SH-SY5Y (cell line): Measurements from ENCODE around the gene MOV10.

Source experiments
- GATA2 ChIP-seq: IDR thresholded peaks from 2 replicates; pipeline ENCODE4 v1.6.1; 2011; ENCODE audit warnings: mild to moderate bottlenecking, low read depth, low read length
- GATA3 ChIP-seq: IDR thresholded peaks from 2 replicates; pipeline ENCODE4 v1.6.1; 2011; ENCODE audit warnings: low read depth, mild to moderate bottlenecking, low read length, moderate library complexity

Gene MOV10

DNA sequence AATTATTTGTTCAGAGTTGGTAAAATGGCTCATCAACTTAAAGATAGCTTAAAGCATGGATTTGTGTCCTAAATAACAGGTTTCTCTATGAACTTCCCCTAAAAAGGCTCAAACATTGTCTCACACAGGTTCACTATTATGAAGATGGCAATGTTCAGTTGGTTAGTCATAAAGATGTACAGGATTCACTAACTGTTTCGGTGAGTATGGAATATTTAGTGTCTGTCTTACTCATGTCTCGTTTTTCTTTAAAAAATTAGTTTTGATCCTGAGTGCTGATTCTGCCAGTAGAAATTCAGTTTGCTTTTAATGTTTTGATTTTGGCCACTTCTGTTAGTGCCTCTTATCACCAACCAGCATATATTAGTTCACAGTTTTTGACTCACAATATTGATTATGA, 7.5 kb upstream of the MOV10 start:
- TF ChIP-seq GATA2 (no peak), GATA3 (no peak)

DNA sequence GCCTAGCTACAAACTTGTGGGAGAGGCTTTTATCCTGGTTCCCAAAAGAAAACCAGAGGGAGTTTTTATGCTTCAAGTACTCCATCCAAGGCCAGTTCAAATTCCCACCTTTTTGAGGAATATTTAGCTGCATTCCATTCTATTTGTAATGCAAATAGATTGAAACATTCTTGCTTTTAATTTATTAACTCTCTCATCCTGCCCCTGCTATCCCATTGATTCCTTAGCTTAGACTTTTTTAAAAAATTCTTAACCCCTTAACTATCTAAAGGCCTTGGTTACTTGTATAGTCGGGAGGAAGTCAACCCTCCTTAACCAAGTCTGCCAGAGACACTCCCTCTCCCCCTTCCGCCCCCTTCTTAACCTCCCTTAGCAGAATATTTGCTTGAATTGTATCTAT, 2.5 kb upstream of the MOV10 start:
- TF ChIP-seq GATA3 (no peak), GATA2 (no peak)

DNA sequence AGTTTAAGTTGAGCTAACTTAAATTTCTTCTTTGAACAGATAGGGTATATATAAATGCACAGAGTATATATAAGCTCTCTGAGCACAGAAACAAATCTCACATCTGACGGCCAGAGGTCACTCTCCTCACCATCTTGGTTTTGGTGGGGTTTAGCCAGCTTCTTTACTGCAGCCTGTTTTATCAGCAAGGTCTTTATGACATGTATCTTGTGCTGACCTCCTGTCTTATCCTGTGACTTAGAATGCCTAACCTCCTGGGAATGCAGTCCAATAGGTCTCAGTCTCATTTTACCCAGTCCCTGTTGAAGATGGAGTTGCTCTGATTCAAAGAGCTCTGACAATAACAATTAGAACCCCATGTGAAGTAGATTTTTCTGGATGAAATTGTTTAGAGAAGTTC, 1.6 kb upstream of the MOV10 start:
- TF ChIP-seq GATA2 = no peak
- TF ChIP-seq GATA3 = no peak

DNA sequence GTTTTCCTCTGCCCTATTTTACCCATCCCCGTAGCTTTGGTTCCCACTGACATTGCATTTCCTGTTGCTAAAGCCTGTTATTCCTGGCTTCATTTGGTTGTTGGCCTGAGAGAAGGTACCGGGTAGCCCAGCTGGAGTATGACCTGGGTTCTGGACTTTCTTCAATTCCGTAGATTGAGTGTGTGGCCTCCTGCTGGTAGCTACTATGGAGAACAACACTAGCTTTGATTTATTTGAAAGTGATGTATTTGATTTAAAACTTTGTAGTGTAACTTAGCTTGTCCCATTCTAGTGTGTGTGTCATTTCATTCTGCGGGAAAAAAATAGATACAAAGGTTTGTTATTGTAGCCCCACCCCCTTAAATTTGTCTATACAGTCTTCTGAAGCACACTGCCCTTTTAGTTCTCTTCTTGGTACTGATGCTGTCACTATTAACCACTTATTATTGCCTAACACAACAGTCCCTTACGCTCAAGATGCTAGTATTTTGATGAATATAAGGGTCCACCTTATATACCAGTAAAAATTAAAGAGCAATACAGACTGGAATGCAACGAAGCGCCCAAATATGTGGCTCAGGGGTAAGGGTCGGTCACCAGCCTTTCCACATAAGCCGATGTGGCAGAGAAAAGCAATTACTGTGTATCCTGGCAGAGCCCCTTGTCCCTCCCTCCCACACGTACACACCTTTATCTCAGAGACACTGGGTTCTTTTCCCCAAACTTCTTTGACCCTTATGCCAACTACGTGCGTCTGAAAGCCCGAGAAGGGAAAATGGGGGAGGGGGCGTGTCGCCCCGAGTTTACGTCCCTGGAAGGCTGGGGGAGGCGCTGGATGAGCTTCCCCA, 643 bp upstream of the MOV10 start:
- TF ChIP-seq GATA3 = no peak

DNA sequence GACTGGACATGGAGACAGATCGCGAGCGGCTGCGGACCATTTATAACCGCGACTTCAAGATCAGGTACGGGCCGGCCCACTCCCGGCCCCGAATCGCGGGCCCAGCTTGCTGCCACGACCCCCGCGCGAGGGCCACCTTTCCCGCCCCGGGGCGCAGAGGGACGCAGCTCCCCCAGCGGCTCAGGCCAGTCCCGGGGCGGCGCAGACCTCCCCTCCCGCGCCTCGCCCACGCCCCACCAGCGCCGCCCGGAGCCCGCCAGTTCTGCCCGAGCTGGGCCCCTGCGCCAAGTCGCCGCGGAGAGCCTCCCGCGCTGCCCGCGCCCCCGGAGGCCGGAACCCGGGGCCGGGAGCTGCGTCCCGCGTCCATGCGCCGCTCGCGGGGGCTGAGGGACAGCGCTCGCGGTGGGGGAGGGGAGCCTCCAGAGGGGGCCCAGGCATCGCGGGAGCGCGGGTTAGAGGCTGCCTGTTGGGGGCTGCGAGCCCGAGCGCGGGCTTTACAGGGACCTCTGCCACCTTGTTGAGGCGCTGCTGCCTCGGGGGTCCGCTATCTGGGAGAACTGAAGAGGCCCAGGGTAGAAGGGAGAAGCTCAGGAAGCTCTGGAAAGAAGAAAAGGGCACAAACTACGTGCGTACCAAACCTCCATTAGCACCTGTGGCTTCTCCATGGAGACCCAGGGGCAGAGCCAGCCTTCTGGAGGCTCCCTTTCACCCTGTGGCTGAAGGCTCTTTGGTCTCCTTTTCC, 698 bp downstream of the MOV10 start:
- no peak for TF ChIP-seq GATA3
- TF ChIP-seq GATA2 = no peak

DNA sequence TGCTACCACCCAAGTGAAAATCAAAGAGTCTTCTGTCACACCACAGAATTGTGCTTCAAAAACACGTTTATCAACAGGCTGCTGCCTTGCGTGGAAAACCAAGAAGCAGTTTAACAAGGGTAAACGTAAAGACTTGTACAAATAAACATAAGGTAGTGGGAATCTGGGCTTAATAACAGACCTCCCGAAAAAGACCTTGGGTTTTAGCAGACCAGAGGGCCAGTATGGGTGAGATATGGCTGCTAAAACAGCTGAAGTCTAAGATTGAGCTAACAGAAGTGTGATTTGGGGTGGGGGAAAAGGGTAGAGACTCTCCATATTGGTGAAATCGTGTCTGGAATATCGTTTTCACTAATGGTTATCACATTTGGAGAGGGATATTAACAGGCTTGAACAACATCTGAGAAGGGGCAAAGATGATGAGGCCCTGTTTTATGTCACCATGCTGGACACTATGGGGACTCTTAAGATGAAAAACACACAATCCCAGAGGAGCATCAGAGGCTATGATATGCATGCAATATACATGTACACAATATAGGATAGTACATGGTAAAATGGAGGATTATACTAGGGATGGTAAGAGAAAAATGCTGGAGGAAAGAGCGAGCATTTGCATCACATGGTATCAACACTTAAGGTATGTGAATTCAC, 1.4 kb downstream of the MOV10 start:
- TF ChIP-seq GATA3 (no peak), GATA2 (no peak)

DNA sequence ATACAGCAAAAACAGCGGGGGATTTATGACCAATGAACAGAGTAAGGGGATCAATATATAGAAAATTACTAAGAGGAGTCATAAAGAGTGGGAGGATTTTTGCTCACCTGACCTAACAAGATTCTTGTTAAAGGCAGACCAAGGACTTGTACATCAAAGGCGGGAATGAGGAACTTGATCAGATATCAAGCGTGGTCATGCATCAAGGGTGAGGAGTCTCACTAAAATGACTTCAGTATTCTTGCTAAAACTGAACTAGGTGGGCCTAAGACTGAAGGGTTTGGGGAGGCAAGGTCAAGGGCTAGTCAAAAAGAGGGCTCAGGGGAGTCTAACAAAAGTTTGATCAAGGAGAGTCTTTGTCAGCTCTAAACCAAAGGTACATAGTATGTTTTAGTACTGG, 2.1 kb downstream of the MOV10 start:
- no peak for TF ChIP-seq GATA2
- TF ChIP-seq GATA3 = no peak

DNA sequence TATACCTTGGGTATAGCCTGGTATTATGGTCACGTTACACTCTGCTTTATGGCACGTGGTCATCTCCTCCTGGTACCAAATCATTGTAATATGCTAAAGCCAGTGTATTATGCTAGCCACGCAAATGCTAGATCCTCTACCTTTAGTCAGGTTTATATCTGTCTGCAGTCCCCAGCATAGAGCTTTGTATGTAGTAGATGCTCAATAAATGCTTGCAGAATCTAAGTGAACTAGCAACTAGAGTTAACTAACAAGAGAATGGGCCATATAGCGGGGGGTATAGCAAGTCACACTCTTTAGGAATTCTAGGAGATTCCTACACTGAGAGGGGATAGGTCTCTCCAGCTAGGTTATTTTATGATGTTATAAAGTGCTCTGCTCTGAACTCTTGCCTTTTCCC, 3.0 kb downstream of the MOV10 start:
- TF ChIP-seq GATA3 (no peak), GATA2 (no peak)

DNA sequence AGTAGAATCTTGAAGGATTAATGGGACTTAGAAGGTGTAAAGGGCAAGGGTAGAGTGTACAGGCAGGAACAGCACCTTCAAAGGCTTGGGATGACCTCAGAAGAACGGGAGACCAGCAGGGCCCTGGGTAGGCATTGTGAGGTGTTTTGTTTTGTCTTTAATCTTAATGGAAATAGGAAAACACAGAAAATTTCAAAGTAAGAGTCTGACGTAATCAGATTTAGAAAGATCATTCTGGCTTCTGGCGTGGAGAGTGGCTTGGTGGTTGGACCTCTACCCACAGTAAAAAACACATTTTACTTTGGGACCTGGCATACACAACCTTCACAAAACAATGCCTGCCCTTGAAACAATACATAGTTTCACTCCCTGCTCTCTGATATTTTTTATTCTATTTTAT, 4.1 kb downstream of the MOV10 start:
- no peak for TF ChIP-seq GATA2
- TF ChIP-seq GATA3 = no peak

DNA sequence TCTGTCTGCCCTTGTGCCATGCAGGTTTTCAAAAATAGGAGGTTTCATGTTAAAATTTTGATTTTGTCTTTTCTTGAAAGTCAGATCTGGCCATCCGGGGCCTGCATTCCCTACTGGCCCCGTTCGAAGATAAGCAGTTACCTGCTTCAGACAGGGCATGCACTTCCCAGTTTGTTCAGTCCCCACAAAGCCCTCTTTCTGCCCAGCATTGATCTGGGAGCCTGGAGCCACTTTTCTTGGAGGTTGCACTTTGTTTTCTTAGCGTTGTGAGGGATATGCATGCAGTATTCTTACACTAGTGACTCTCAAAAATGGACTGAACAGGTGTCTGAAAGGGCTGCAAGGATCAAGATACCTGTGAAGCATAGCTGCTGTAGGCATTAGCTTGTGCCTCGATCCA, 11.5 kb downstream of the MOV10 start:
- no peak for TF ChIP-seq GATA3
- no peak for TF ChIP-seq GATA2

DNA sequence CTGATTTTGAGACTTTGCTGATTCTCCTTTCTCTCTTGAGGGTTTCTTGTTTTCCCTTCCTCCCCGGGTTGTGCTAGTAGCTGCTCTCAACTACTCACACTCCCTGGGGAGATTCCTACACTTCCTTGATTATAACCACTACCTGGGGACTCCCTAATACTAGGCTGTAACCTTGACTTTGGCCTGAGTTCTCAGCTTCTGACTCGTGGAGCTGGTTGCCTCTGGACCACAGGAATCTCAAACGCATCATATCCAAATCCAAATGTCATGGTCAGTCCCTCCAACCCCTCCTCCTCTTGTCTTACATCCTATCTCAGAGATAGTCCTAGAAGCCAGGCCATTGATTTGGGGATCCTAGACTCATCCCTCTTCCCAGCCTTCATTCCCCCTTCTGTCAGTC, 12.0 kb downstream of the MOV10 start:
- TF ChIP-seq GATA3 = no peak
- TF ChIP-seq GATA2 = no peak

DNA sequence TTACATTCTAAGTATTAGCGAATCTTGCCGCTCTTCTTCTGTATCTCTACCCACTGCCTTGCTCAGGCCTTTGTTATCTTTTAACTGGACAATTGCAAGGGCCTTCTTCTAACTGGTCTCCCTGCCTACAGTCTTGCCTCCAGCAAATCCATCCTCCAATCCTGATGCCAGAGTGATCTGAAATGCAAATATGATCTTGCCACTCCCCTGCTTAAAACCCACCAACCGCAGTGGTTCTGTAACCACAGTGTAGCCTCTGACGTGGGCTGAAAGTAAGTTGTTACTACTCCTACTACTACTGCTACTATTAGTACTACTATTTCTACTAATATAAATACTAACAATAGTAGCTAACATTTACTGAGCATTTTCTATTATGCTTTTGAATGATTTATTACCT, 12.4 kb downstream of the MOV10 start:
- TF ChIP-seq GATA2 (no peak), GATA3 (no peak)

DNA sequence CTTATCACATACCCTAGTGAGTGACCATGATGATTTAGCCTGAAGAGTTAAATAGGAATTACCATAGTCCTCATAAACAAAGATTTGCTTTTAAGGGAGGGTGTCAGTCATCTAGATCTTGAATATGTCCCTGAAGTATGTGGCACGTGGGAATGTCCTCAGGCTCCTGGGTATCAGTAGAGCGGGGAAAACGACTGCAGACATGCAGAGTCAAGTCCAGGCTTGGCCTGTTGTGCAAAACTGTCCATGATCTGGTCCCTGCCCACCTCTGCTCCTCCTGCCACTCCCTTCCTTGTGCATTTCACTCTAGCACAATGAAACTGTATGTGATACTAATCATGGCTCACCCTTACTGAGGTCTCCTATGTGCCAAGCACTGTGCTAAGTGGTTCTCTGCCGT, 12.9 kb downstream of the MOV10 start:
- TF ChIP-seq GATA3 (no peak), GATA2 (no peak)

DNA sequence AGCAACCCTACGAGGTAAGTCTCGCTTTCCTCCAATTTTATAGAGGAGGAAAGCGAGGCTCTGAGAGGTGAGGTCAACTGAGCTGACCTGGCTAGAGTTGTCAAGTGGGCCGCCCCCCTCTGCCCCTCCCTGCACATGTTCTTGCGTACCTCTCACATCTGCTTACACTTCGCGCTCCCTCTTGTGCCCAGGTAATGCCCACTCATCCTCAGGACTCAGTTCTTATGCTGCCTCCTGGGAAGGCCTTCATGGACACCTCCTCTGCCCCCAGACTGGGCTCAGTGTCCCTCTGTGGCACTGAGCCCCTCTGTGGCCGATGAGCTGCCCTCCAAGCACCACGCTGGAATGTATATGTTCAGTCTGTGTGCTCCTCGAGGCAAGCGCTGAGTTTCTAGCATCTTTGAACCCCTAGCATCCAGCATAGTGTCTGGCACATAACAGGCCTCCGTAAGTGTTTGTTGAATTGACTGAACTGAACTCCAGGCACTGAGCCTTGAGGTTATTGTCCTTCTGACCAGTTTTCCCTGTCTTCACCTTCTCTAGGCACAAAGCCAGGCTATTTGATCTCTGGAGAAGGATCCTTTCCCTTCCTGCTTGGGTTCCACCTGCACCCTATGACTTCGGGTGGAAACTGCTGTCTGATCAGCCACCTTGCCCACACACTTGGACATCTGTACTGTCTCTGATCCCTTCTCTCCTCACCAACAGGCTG, 13.5 kb downstream of the MOV10 start:
- no peak for TF ChIP-seq GATA3
- no peak for TF ChIP-seq GATA2
